ENCODE data around the gene TEX13B.

The TEX13B gene

GRCh38 chrX:108025954-108026600 is 43.9 kb upstream of the TEX13B start:
- Histone ChIP-seq H3K4me2 (ENCODE audit: low read depth, low read length, poor library complexity, severe bottlenecking) (no peak overlapping the region), H2AFZ (ENCODE audit: low read depth, low read length, severe bottlenecking) (no peak overlapping the region), H4K20me1 (ENCODE audit: low read depth, low read length) (no peaks in the 10 kb centered on the region), H3F3A (ENCODE audit: insufficient read depth) (no peaks in the 10 kb centered on the region), H3K36me3 (ENCODE audit: low read length) (no peaks in the 10 kb centered on the region), H3K9me2 (replicated peaks; ENCODE audit: insufficient read depth, low read length) (no peaks in the 10 kb centered on the region), H3K9me3 (ENCODE audit: insufficient read depth, low read length) (no peaks in the 10 kb centered on the region), H3K79me2 (ENCODE audit: insufficient read depth, low read length) (no peaks in the 10 kb centered on the region), H3K9ac (ENCODE audit: low read length) (no peak overlapping the region), H3K27ac (ENCODE audit: low read depth, low read length) (no peak overlapping the region), H3K27me3 (ENCODE audit: low read length) (no peaks in the 10 kb centered on the region), H3K4me3 (ENCODE audit: insufficient read depth, low read length, poor library complexity, severe bottlenecking) (no peak overlapping the region)
- no peak for TF ChIP-seq EZH2phosphoT487 (conservative IDR thresholded peaks at IDR 0.05; ENCODE audit: low read length)
- TF ChIP-seq, protein P1, sequence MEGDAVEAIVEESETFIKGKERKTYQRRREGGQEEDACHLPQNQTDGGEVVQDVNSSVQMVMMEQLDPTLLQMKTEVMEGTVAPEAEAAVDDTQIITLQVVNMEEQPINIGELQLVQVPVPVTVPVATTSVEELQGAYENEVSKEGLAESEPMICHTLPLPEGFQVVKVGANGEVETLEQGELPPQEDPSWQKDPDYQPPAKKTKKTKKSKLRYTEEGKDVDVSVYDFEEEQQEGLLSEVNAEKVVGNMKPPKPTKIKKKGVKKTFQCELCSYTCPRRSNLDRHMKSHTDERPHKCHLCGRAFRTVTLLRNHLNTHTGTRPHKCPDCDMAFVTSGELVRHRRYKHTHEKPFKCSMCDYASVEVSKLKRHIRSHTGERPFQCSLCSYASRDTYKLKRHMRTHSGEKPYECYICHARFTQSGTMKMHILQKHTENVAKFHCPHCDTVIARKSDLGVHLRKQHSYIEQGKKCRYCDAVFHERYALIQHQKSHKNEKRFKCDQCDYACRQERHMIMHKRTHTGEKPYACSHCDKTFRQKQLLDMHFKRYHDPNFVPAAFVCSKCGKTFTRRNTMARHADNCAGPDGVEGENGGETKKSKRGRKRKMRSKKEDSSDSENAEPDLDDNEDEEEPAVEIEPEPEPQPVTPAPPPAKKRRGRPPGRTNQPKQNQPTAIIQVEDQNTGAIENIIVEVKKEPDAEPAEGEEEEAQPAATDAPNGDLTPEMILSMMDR (IDR thresholded peaks at IDR 0.05; ENCODE audit: insufficient read depth, low read length, poor library complexity, severe bottlenecking): no peak

DNA sequence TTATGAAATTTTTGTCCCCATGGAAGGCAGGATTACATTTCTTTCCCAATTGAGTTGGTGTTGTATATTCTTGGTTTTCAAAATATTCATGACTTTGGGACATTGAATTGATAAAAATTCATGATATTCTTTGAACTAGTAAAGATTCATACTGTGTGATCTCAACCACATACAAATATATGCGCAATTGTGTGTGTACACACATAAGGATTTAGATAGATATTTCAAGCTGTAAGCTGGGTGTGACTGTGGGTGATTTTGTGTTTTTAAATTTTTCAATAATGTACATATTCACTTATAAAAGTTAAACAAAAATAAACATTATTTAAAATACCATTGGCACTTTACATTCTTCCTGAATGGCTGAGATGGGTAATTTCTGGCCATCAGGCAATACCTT is 43.2 kb upstream of the TEX13B start:
- no peak overlapping the region for H3K4me2 ChIP-seq (ENCODE audit: low read depth, low read length, poor library complexity, severe bottlenecking)
- no peaks in the 10 kb centered on the region for H3K9me3 ChIP-seq (ENCODE audit: insufficient read depth, low read length)
- H3K9ac ChIP-seq (ENCODE audit: low read length): no peak overlapping the region
- no peak overlapping the region for H2AFZ ChIP-seq (ENCODE audit: low read depth, low read length, severe bottlenecking)
- no peaks in the 10 kb centered on the region for H4K20me1 ChIP-seq (ENCODE audit: low read depth, low read length)
- H3K27me3 ChIP-seq (ENCODE audit: low read length): no peaks in the 10 kb centered on the region
- TF ChIP-seq, protein P1 (IDR thresholded peaks at IDR 0.05; ENCODE audit: insufficient read depth, low read length, poor library complexity, severe bottlenecking): no peak
- no peak for TF ChIP-seq EZH2phosphoT487 (conservative IDR thresholded peaks at IDR 0.05; ENCODE audit: low read length)
- H3K27ac ChIP-seq (ENCODE audit: low read depth, low read length): no peak overlapping the region
- H3F3A ChIP-seq (ENCODE audit: insufficient read depth): no peaks in the 10 kb centered on the region
- H3K36me3 ChIP-seq (ENCODE audit: low read length): no peaks in the 10 kb centered on the region
- no peaks in the 10 kb centered on the region for H3K79me2 ChIP-seq (ENCODE audit: insufficient read depth, low read length)
- no peaks in the 10 kb centered on the region for H3K9me2 ChIP-seq (replicated peaks; ENCODE audit: insufficient read depth, low read length)
- H3K4me3 ChIP-seq (ENCODE audit: insufficient read depth, low read length, poor library complexity, severe bottlenecking): no peak overlapping the region

DNA sequence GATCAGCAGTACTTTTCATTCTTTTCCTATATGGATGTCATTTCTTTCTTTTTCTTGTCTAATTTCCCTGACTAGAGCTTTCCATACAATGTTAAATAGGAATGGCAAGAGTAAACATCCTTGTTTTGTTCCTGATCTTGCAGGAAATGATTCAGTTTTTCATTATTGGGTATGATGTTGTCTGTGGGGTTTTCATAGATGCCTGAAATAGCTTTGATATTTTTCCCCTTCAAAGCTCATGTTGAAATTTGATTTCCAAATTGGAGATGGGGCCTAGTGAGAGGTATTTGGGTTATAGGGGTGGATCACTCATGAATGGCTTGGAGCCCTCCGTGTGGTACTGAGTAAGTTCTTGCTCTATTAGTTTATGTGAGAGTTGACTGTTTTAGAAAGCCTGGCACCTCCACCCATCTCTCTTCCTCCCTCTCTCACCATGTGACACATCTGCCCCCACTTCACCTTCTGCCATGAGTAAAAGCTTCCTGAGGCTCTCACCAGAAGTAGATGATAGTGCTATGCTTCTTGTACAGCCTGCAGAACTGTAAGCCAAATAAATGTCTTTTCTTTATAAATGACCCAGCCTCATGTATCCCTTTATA is 40.4 kb upstream of the TEX13B start:
- no peak for TF ChIP-seq EZH2phosphoT487 (conservative IDR thresholded peaks at IDR 0.05; ENCODE audit: low read length)
- TF ChIP-seq, protein P1 (IDR thresholded peaks at IDR 0.05; ENCODE audit: insufficient read depth, low read length, poor library complexity, severe bottlenecking): no peak
- Histone ChIP-seq H3F3A (ENCODE audit: insufficient read depth) (no peaks in the 10 kb centered on the region), H3K4me2 (ENCODE audit: low read depth, low read length, poor library complexity, severe bottlenecking) (no peak overlapping the region), H3K9me3 (ENCODE audit: insufficient read depth, low read length) (no peaks in the 10 kb centered on the region), H3K36me3 (ENCODE audit: low read length) (no peaks in the 10 kb centered on the region), H3K27ac (ENCODE audit: low read depth, low read length) (no peak overlapping the region), H3K9ac (ENCODE audit: low read length) (no peak overlapping the region), H2AFZ (ENCODE audit: low read depth, low read length, severe bottlenecking) (no peak overlapping the region), H3K27me3 (ENCODE audit: low read length) (no peaks in the 10 kb centered on the region), H3K79me2 (ENCODE audit: insufficient read depth, low read length) (no peaks in the 10 kb centered on the region), H4K20me1 (ENCODE audit: low read depth, low read length) (no peaks in the 10 kb centered on the region), H3K9me2 (replicated peaks; ENCODE audit: insufficient read depth, low read length) (no peaks in the 10 kb centered on the region), H3K4me3 (ENCODE audit: insufficient read depth, low read length, poor library complexity, severe bottlenecking) (no peak overlapping the region)
